ENCODE data around the gene CAPN11.
"Not testable (repeated sequence)": the region's sequence is repeated elsewhere in the genome, so short reads cannot be mapped to it uniquely, and the experiment has no call there.

The CAPN11 gene

GRCh38 chr6:44157152-44157521, 1.5 kb upstream of the CAPN11 start:
- no peak for FAIRE-seq

GRCh38 chr6:44161997-44162338, 3.3 kb downstream of the CAPN11 start:
- no peak for FAIRE-seq

- no peak for FAIRE-seq
Measured at GRCh38 chr6:44162876-44163625, 4.4 kb downstream of the CAPN11 start.

GRCh38 chr6:44166116-44166515, 7.5 kb downstream of the CAPN11 start:
- FAIRE-seq: no peak

GRCh38 chr6:44166591-44167184, 8.1 kb downstream of the CAPN11 start:
- no peak for FAIRE-seq

GRCh38 chr6:44167567-44167966, 8.9 kb downstream of the CAPN11 start:
- FAIRE-seq: no peak

- no peak for FAIRE-seq
Measured at GRCh38 chr6:44169154-44169553, 10.5 kb downstream of the CAPN11 start.

GRCh38 chr6:44169886-44170570, 11.4 kb downstream of the CAPN11 start:
- FAIRE-seq: no peak

GRCh38 chr6:44171899-44172546, 13.4 kb downstream of the CAPN11 start:
- no peak for FAIRE-seq

- FAIRE-seq: no peak
Measured at GRCh38 chr6:44172731-44173500, 14.3 kb downstream of the CAPN11 start.

- no peak for FAIRE-seq
Measured at GRCh38 chr6:44176130-44176761, 17.6 kb downstream of the CAPN11 start.

- FAIRE-seq: no peak
Measured at GRCh38 chr6:44176762-44177509, 18.3 kb downstream of the CAPN11 start.

- no peak for FAIRE-seq
Measured at GRCh38 chr6:44177691-44178423, 19.2 kb downstream of the CAPN11 start.

GRCh38 chr6:44178424-44179071, 19.9 kb downstream of the CAPN11 start:
- FAIRE-seq: no peak

- no peak for FAIRE-seq
Measured at GRCh38 chr6:44179072-44179536, 20.5 kb downstream of the CAPN11 start.

- FAIRE-seq: no peak
Measured at GRCh38 chr6:44179648-44180047, 21.0 kb downstream of the CAPN11 start.

GRCh38 chr6:44180406-44180805, 21.8 kb downstream of the CAPN11 start:
- FAIRE-seq: no peak

GRCh38 chr6:44180886-44181285, 22.3 kb downstream of the CAPN11 start:
- FAIRE-seq: no peak

GRCh38 chr6:44181784-44182183, 23.2 kb downstream of the CAPN11 start:
- FAIRE-seq: not testable (repeated sequence)

GRCh38 chr6:44182911-44183390, 24.3 kb downstream of the CAPN11 start:
- FAIRE-seq: no peak

All from TTC549 (cell line).